SU-DHL-6 (cell line): ENCODE measurements around the gene EDDM13.

ENCODE experiments used
- EZH2phosphoT487 ChIP-seq: fragments of 200-600 bp; sonication (generic), shearing (Covaris generic); conservative IDR thresholded peaks from 2 replicates; pipeline ENCODE4 v1.6.1; 2018; ENCODE audit warnings: mild to moderate bottlenecking, antibody characterized with exemption, low read length, moderate library complexity, mixed read lengths
- TF ChIP-seq, protein P1 (sequence below): fragments of 200-600 bp; sonication (generic); IDR thresholded peaks from one replicate; pipeline ENCODE4 v1.5.1; 2017; ENCODE audit warnings: antibody characterized with exemption, mild to moderate bottlenecking, low read length, moderate library complexity; ENCODE audit not compliant: insufficient read depth, poor library complexity, severe bottlenecking

DNA sequence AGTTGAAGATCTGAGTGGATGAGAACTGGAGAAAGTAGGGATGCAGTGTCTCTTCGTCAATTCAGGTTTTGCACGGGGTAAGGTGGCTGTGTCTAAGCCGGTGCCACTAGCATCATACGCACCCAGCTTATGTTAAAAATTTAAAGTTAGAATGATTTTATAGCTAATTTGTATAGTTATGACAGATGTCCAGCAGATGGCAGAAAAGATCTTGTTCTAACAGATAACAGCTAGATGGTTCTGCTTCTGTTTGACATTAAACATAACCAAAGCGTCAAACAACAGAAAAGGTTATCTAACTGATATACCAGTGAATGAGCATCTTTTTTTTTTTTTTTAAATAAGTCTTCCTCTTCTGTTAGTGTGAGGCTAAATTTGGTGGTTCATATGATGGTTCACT, 18.8 kb upstream of the EDDM13 start:
- TF ChIP-seq, protein P1, sequence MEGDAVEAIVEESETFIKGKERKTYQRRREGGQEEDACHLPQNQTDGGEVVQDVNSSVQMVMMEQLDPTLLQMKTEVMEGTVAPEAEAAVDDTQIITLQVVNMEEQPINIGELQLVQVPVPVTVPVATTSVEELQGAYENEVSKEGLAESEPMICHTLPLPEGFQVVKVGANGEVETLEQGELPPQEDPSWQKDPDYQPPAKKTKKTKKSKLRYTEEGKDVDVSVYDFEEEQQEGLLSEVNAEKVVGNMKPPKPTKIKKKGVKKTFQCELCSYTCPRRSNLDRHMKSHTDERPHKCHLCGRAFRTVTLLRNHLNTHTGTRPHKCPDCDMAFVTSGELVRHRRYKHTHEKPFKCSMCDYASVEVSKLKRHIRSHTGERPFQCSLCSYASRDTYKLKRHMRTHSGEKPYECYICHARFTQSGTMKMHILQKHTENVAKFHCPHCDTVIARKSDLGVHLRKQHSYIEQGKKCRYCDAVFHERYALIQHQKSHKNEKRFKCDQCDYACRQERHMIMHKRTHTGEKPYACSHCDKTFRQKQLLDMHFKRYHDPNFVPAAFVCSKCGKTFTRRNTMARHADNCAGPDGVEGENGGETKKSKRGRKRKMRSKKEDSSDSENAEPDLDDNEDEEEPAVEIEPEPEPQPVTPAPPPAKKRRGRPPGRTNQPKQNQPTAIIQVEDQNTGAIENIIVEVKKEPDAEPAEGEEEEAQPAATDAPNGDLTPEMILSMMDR, result peak; percentile 31
- no peak for TF ChIP-seq EZH2phosphoT487
